ENCODE measurements around the gene GC. TPM values are rescaled to one million over a fixed set of nuclear protein-coding genes. Genes with fewer than 3 reads are reported as not detected.
A peak's percentile ranks its signal among the peaks of the same experiment; 100 is the strongest.

The GC gene
- total and polyA plus RNA-seq, 10 of the 15 experiments (the other 5 are each of a cell fraction or from before 2014, with no cell fraction given) = 2.3 TPM; not detected in 9

DNA sequence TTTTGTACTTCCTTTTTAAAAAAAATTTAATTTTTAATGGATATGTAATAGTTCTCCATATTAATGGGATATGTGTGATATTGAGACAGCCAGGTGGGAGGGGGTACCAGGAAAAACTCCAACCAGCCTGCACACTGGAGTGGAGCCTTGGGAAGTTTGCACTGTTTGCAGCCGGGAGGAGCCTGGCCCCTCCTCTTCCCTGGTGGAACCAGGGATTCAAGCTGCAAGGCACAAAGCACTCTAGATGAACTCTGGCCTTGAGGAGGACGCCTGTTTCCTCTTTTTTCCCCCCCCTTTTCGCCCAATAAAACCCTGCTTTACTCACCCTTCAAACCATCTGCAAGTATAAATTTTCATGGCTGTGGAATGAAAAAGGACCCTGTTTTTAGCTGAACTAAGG lies 48.2 kb upstream of the GC start:
- ChIA-PET POLR2A (no interaction called here), RAD21 (ENCODE audit: unreplicated experiment) (no interaction called here), SMC1A (ENCODE audit: uncharacterized antibody, unreplicated experiment) (no interaction called here), CTCF (no interaction called here)
- ATAC-seq = no peak
- H3K9ac ChIP-seq (ENCODE audit: control insufficient read depth, insufficient read depth, low read length) = no peak overlapping the region
- no peaks in the 10 kb centered on the region for H3K4me1 ChIP-seq (ENCODE audit: control insufficient read depth, insufficient read depth, low read length)
- no peaks in the 10 kb centered on the region for H3K9me3 ChIP-seq (replicated peaks; ENCODE audit: control insufficient read depth, insufficient read depth, low read length)
- no peak for DNase-seq (ENCODE audit: low read depth, low spot score)
- H3K36me3 ChIP-seq (ENCODE audit: control insufficient read depth in 2 of 2, insufficient read depth in 2 of 2, low read length in 1 of 2) = no peaks in the 10 kb centered on the region
- in situ Hi-C loops (cut with MboI) (no loop called here), intact Hi-C loops (cut with micrococcal nuclease; ENCODE audit: unreplicated experiment) (no loop called here)
- TF ChIP-seq POLR2A (IDR thresholded peaks at IDR 0.05; ENCODE audit: low read depth, low read length) (no peak), NR2C2 (IDR thresholded peaks at IDR 0.05; ENCODE audit: borderline replicate concordance, control insufficient read depth, insufficient read length, low read depth) (no peak)
- FAIRE-seq = no peak
- no peaks in the 10 kb centered on the region for H3K27me3 ChIP-seq (replicated peaks in 1 of 2; ENCODE audit: control insufficient read depth in 2 of 2, insufficient read depth in 2 of 2, low read length in 1 of 2)
- H3K27ac ChIP-seq (ENCODE audit: control insufficient read depth, insufficient read depth) = no peak overlapping the region
- no peak overlapping the region for H3K4me3 ChIP-seq
- no peak overlapping the region for H3K4me2 ChIP-seq (ENCODE audit: control insufficient read depth, insufficient read depth)
- no peak overlapping the region for H2AFZ ChIP-seq (ENCODE audit: control insufficient read depth, low read depth, low read length)
- BruUV-seq (replicated peaks) = no TSS peak
- H4K20me1 ChIP-seq (ENCODE audit: control insufficient read depth, insufficient read depth) = no peaks in the 10 kb centered on the region
- 21% methylated on average over 3 of the region's 3 CpGs for WGBS (ENCODE audit: insufficient coverage, insufficient replicate concordance, low lambda C conversion rate, missing lambda C conversion rate)
- H3K79me2 ChIP-seq (ENCODE audit: control insufficient read depth, insufficient read depth, low read length) = no peaks in the 10 kb centered on the region

DNA sequence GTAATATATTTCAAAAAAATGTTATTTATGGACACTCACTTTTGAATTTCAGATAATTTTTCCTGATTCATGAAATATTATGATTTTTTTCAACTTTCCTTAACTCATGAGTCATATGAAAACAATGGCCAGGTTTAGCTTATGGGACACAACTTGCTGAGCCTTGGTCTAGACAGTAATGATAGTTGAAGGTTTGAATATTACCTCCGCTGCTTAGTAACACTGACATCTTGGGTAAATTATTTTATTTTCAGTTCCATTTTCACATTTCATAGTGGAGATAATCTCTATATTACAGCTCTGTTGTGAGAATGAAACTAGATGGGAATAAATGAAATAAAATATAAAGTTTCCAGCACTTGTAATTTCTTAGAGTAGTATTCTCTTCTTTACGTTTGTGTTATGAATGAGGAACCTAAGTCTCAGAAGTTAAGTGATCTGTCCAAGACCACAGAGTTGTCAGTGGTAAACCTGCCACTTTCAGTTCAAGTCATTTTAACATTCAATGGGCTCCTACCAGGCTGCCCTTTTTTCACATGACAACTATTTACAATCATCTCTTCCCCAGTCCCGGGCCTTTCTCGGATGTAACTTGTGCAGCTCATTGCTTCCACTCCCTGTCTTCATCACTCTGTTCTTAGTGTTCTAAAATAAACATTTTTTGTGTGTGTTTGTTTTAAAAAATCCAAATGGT lies 46.8 kb upstream of the GC start:
- peak; percentile 4 for DNase-seq (ENCODE audit: low read depth, low spot score)
- Histone ChIP-seq H3K27ac (ENCODE audit: control insufficient read depth, insufficient read depth) (no peak overlapping the region), H4K20me1 (ENCODE audit: control insufficient read depth, insufficient read depth) (no peaks in the 10 kb centered on the region), H3K4me1 (ENCODE audit: control insufficient read depth, insufficient read depth, low read length) (no peaks in the 10 kb centered on the region), H3K36me3 (ENCODE audit: control insufficient read depth in 2 of 2, insufficient read depth in 2 of 2, low read length in 1 of 2) (no peaks in the 10 kb centered on the region), H3K79me2 (ENCODE audit: control insufficient read depth, insufficient read depth, low read length) (no peaks in the 10 kb centered on the region), H2AFZ (ENCODE audit: control insufficient read depth, low read depth, low read length) (no peak overlapping the region), H3K9me3 (replicated peaks; ENCODE audit: control insufficient read depth, insufficient read depth, low read length) (no peaks in the 10 kb centered on the region), H3K9ac (ENCODE audit: control insufficient read depth, insufficient read depth, low read length) (no peak overlapping the region), H3K4me2 (ENCODE audit: control insufficient read depth, insufficient read depth) (no peak overlapping the region), H3K27me3 (replicated peaks in 1 of 2; ENCODE audit: control insufficient read depth in 2 of 2, insufficient read depth in 2 of 2, low read length in 1 of 2) (no peaks in the 10 kb centered on the region), H3K4me3 (no peak overlapping the region)
- intact Hi-C loops (cut with micrococcal nuclease; ENCODE audit: unreplicated experiment) (no loop called here), in situ Hi-C loops (cut with MboI) (no loop called here)
- RAD21 ChIA-PET (ENCODE audit: unreplicated experiment) = no interaction called here
- WGBS (ENCODE audit: insufficient coverage, insufficient replicate concordance, low lambda C conversion rate, missing lambda C conversion rate) = 0% methylated on average over 4 of the region's 4 CpGs
- SMC1A ChIA-PET (ENCODE audit: uncharacterized antibody, unreplicated experiment) = interaction anchor here (0.8 to 0.9 kb wide), 2 partner anchors 19 to 495 kb away, joined by 3 read pairs; no protein-coding TSS in a partner anchor
- ATAC-seq = peak; percentile 85
- CTCF ChIA-PET = interaction anchor here (1.0 kb wide), 1 partner anchor 471 kb away, joined by 3 read pairs; no protein-coding TSS in a partner anchor
- no peak for FAIRE-seq
- POLR2A ChIA-PET = no interaction called here
- BruUV-seq (replicated peaks) = no TSS peak
- TF ChIP-seq TCF3 (IDR thresholded peaks at IDR 0.05; ENCODE audit: borderline replicate concordance, insufficient read depth, low read depth, low read length) = no peak
- TF ChIP-seq NR2C1 (IDR thresholded peaks at IDR 0.05) = no peak
- TF ChIP-seq, protein P1, sequence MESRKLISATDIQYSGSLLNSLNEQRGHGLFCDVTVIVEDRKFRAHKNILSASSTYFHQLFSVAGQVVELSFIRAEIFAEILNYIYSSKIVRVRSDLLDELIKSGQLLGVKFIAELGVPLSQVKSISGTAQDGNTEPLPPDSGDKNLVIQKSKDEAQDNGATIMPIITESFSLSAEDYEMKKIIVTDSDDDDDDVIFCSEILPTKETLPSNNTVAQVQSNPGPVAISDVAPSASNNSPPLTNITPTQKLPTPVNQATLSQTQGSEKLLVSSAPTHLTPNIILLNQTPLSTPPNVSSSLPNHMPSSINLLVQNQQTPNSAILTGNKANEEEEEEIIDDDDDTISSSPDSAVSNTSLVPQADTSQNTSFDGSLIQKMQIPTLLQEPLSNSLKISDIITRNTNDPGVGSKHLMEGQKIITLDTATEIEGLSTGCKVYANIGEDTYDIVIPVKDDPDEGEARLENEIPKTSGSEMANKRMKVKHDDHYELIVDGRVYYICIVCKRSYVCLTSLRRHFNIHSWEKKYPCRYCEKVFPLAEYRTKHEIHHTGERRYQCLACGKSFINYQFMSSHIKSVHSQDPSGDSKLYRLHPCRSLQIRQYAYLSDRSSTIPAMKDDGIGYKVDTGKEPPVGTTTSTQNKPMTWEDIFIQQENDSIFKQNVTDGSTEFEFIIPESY (IDR thresholded peaks at IDR 0.05) = no peak
- TF ChIP-seq NFYB (IDR thresholded peaks at IDR 0.05; ENCODE audit: insufficient read depth, low read depth, low read length) = no peak
- TF ChIP-seq, protein P2, sequence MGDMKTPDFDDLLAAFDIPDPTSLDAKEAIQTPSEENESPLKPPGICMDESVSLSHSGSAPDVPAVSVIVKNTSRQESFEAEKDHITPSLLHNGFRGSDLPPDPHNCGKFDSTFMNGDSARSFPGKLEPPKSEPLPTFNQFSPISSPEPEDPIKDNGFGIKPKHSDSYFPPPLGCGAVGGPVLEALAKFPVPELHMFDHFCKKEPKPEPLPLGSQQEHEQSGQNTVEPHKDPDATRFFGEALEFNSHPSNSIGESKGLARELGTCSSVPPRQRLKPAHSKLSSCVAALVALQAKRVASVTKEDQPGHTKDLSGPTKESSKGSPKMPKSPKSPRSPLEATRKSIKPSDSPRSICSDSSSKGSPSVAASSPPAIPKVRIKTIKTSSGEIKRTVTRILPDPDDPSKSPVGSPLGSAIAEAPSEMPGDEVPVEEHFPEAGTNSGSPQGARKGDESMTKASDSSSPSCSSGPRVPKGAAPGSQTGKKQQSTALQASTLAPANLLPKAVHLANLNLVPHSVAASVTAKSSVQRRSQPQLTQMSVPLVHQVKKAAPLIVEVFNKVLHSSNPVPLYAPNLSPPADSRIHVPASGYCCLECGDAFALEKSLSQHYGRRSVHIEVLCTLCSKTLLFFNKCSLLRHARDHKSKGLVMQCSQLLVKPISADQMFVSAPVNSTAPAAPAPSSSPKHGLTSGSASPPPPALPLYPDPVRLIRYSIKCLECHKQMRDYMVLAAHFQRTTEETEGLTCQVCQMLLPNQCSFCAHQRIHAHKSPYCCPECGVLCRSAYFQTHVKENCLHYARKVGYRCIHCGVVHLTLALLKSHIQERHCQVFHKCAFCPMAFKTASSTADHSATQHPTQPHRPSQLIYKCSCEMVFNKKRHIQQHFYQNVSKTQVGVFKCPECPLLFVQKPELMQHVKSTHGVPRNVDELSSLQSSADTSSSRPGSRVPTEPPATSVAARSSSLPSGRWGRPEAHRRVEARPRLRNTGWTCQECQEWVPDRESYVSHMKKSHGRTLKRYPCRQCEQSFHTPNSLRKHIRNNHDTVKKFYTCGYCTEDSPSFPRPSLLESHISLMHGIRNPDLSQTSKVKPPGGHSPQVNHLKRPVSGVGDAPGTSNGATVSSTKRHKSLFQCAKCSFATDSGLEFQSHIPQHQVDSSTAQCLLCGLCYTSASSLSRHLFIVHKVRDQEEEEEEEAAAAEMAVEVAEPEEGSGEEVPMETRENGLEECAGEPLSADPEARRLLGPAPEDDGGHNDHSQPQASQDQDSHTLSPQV (IDR thresholded peaks at IDR 0.05) = no peak
- no peak for TF ChIP-seq SPI1 (IDR thresholded peaks at IDR 0.05; ENCODE audit: borderline replicate concordance, insufficient read depth, low read depth, low read length)
- TF ChIP-seq FOS (IDR thresholded peaks at IDR 0.05; ENCODE audit: borderline replicate concordance, extremely low read depth, insufficient read length) = no peak
- TF ChIP-seq CBX5 (IDR thresholded peaks at IDR 0.05; ENCODE audit: low read depth) = no peak
- TF ChIP-seq NFYA (IDR thresholded peaks at IDR 0.05; ENCODE audit: borderline replicate concordance, low read depth, low read length) = no peak

Data from GM12878 (cell line).